H9 (cell line): ENCODE measurements around the gene ARHGEF2. TPM values are rescaled to one million over a fixed set of nuclear protein-coding genes. Genes with fewer than 3 reads are reported as not detected.

Experiments used
- DNase-seq: peaks from one replicate; pipeline ENCODE4 v3.0.0-alpha.2; 2017
- H2AFZ ChIP-seq: one replicate; pipeline ENCODE4 v1.6.1; 2013; ENCODE audit warnings: mild to moderate bottlenecking, low read length, control low read depth, moderate library complexity
- H2AK5ac ChIP-seq: 2 replicates; pipeline ENCODE4 v1.6.1; 2013; ENCODE audit warnings: low read length, control low read depth, mixed read lengths; ENCODE audit not compliant: insufficient read length
- H2BK120ac ChIP-seq: one replicate; pipeline ENCODE4 v1.6.1; 2013; ENCODE audit warnings: low read depth, mild to moderate bottlenecking, low read length, control low read depth, inconsistent platforms; ENCODE audit not compliant: poor library complexity, severe bottlenecking
- H2BK12ac ChIP-seq: 2 replicates; pipeline ENCODE4 v1.6.1; 2013; ENCODE audit warnings: low read length, control low read depth, mixed read lengths, low read depth; ENCODE audit not compliant: insufficient read length
- H2BK15ac ChIP-seq: 2 replicates; pipeline ENCODE4 v1.6.1; 2013; ENCODE audit warnings: low read depth, low read length, control low read depth
- H2BK20ac ChIP-seq: one replicate; pipeline ENCODE4 v1.6.1; 2013; ENCODE audit warnings: low read depth, mild to moderate bottlenecking, low read length, control low read depth, inconsistent platforms; ENCODE audit not compliant: poor library complexity, severe bottlenecking
- H2BK5ac ChIP-seq: 2 replicates; pipeline ENCODE4 v1.6.1; 2013; ENCODE audit warnings: low read length, control low read depth, mixed read lengths; ENCODE audit not compliant: insufficient read length
- H3K14ac ChIP-seq: 2 replicates; pipeline ENCODE4 v1.6.1; 2013; ENCODE audit warnings: low read length, control low read depth; ENCODE audit not compliant: insufficient read depth
- H3K18ac ChIP-seq: 2 replicates; pipeline ENCODE4 v1.6.1; 2013; ENCODE audit warnings: low read depth, mild to moderate bottlenecking, mixed read lengths, low read length, control low read depth; ENCODE audit not compliant: insufficient read length
- H3K23ac ChIP-seq: 2 replicates; pipeline ENCODE4 v1.6.1; 2013; ENCODE audit warnings: low read length, control low read depth, mixed read lengths, low read depth; ENCODE audit not compliant: insufficient read length
- H3K23me2 ChIP-seq: 2 replicates; pipeline ENCODE4 v1.6.1; 2013; ENCODE audit warnings: low read depth, mild to moderate bottlenecking, mixed read lengths, low read length, control low read depth; ENCODE audit not compliant: insufficient read length, poor library complexity, severe bottlenecking
- H3K27ac ChIP-seq: 2 replicates; pipeline ENCODE4 v1.5.1; 2013; ENCODE audit warnings: low read length, control low read depth, mixed read lengths, low read depth; ENCODE audit not compliant: insufficient read length
- H3K27me3 ChIP-seq: 2 replicates; pipeline ENCODE4 v1.6.1; 2013; ENCODE audit warnings: low read length, control low read depth, inconsistent platforms; ENCODE audit not compliant: insufficient read depth
- H3K4ac ChIP-seq: 2 replicates; pipeline ENCODE4 v1.6.1; 2013; ENCODE audit warnings: low read depth, mild to moderate bottlenecking, control low read depth, inconsistent platforms, low read length, moderate library complexity
- H3K4me1 ChIP-seq: 2 replicates; pipeline ENCODE4 v1.6.1; 2013; ENCODE audit warnings: low read length, control low read depth, inconsistent platforms; ENCODE audit not compliant: insufficient read depth
- H3K4me2 ChIP-seq: 2 replicates; pipeline ENCODE4 v1.6.1; 2013; ENCODE audit warnings: low read length, control low read depth, mixed read lengths; ENCODE audit not compliant: insufficient read length, insufficient read depth
- H3K56ac ChIP-seq: 2 replicates; pipeline ENCODE4 v1.6.1; 2013; ENCODE audit warnings: low read depth, mild to moderate bottlenecking, mixed read lengths, low read length, control low read depth; ENCODE audit not compliant: insufficient read length
- H3K79me1 ChIP-seq: 2 replicates; pipeline ENCODE4 v1.6.1; 2013; ENCODE audit warnings: low read depth, mild to moderate bottlenecking, moderate library complexity, low read length, control low read depth, inconsistent platforms; ENCODE audit not compliant: insufficient read depth, poor library complexity, severe bottlenecking
- H3K79me2 ChIP-seq: 2 replicates; pipeline ENCODE4 v1.6.1; 2013; ENCODE audit warnings: low read length, control low read depth, inconsistent platforms; ENCODE audit not compliant: insufficient read depth
- H3K9ac ChIP-seq: 2 replicates; pipeline ENCODE4 v1.6.1; 2013; ENCODE audit warnings: low read length, control low read depth, mixed read lengths; ENCODE audit not compliant: insufficient read length; ENCODE audit errors: extremely low read depth
- H3K9me3 ChIP-seq: one replicate; pipeline ENCODE4 v1.6.1; 2013; ENCODE audit warnings: low read depth, low read length, inconsistent platforms; ENCODE audit not compliant: control insufficient read depth
- H3T11ph ChIP-seq: one replicate; pipeline ENCODE4 v1.6.1; 2013; ENCODE audit warnings: mild to moderate bottlenecking, low read length, control low read depth, inconsistent platforms
- H4K20me1 ChIP-seq: one replicate; pipeline ENCODE4 v1.6.1; 2013; ENCODE audit not compliant: control insufficient read depth, insufficient read length, insufficient read depth
- H4K5ac ChIP-seq: 2 replicates; pipeline ENCODE4 v1.6.1; 2013; ENCODE audit warnings: low read depth, mild to moderate bottlenecking, mixed read lengths, low read length, control low read depth; ENCODE audit not compliant: insufficient read length
- H4K8ac ChIP-seq: replicated peaks from 2 replicates; pipeline ENCODE4 v1.6.1; 2013; ENCODE audit warnings: low read length, control low read depth, mixed read lengths, low read depth; ENCODE audit not compliant: insufficient read length
- H4K91ac ChIP-seq: 2 replicates; pipeline ENCODE4 v1.6.1; 2013; ENCODE audit warnings: low read depth, mild to moderate bottlenecking, moderate library complexity, mixed read lengths, low read length, control low read depth; ENCODE audit not compliant: insufficient read length
- H3K27ac Mint-ChIP-seq, 3 experiments: 2 replicates in 2 of 3; 3 replicates in 1 of 3; pipeline ENCODE4 v1.8.0; 2020 to 2021; ENCODE audit warnings: mixed read lengths in 3 of 3, mild to moderate bottlenecking in 1 of 3, moderate library complexity in 1 of 3
- H3K27me3 Mint-ChIP-seq: 2 replicates; pipeline ENCODE4 v1.8.0; 2021; ENCODE audit warnings: low read depth, mild to moderate bottlenecking, moderate library complexity, mixed read lengths
- H3K36me3 Mint-ChIP-seq, 3 experiments: 2 replicates in 2 of 3; 3 replicates in 1 of 3; pipeline ENCODE4 v1.8.0; 2020 to 2021; ENCODE audit warnings: low read depth in 3 of 3, mixed read lengths in 3 of 3; ENCODE audit not compliant: insufficient read depth in 1 of 3
- H3K4me1 Mint-ChIP-seq, 2 experiments: 2 replicates each; pipeline ENCODE4 v1.8.0; 2020; ENCODE audit warnings: mixed read lengths in 2 of 2
- H3K4me3 Mint-ChIP-seq, 2 experiments: 2 replicates in 1 of 2; 3 replicates in 1 of 2; pipeline ENCODE4 v1.8.0; 2020 to 2021; ENCODE audit warnings: mild to moderate bottlenecking in 2 of 2, mixed read lengths in 2 of 2, moderate library complexity in 1 of 2
- H3K9me3 Mint-ChIP-seq, 2 experiments: 2 replicates in 1 of 2; 3 replicates in 1 of 2; pipeline ENCODE4 v1.8.0; 2020; ENCODE audit warnings: mild to moderate bottlenecking in 2 of 2, mixed read lengths in 2 of 2, moderate library complexity in 1 of 2
- WGBS: extraction: QIAGEN DNeasy Blood & Tissue Kit; methylation state at CpG from one replicate; pipeline ENCODE4 v1.1.7; 2013; ENCODE audit warnings: missing lambda C conversion rate, low lambda C conversion rate, mixed read lengths; ENCODE audit not compliant: insufficient read length; ENCODE audit errors: extremely low coverage; 5-methylcytosine and 5-hydroxymethylcytosine counted together
- total RNA-seq: library from RNA; stranded (reverse); gene quantifications from 2 replicates; pipeline ENCODE4 v1.2.1, GENCODE V29; 2021
- TF ChIP-seq, protein P1 (sequence below): fragments of 200-600 bp; sonication (generic); conservative IDR thresholded peaks from 3 replicates; pipeline ENCODE4 v1.8.0; 2021; ENCODE audit warnings: antibody characterized with exemption, mild to moderate bottlenecking

ARHGEF2 gene
- total RNA-seq, 1 experiment from 2014 or later: 111 TPM

DNA sequence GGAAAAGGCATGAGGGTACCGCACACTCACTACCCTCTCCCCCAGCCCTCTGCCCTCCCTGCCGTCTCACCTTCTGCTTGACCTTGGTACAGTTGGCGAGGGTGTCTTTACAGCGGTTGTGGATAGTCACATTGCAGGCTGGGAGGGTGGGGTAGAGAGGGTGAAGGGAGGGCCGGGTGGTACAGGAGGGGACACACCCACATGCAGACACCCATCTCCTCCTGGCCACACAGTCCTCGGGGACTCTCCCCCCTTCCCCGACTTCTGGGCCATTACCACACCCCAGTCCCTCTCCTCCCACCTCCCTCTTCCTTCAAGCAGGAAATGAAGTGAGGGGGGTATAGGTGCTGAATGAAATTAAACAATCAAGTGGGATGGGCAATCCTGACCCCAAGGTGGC, 11.6 kb downstream of the ARHGEF2 start:
- H2AK5ac ChIP-seq: no peak overlapping the region
- no peak for DNase-seq
- H3K27me3 Mint-ChIP-seq: no peaks in the 10 kb centered on the region
- peak overlapping the region; percentile 83 to 96 (median 87); a peak in 5 of 7 replicates for H3K27ac Mint-ChIP-seq
- H3K14ac ChIP-seq: no peak overlapping the region
- no peak overlapping the region for H4K8ac ChIP-seq
- no peak overlapping the region for H3K18ac ChIP-seq
- H3K23me2 ChIP-seq: no peaks in the 10 kb centered on the region
- H3K4me1 ChIP-seq: peaks cover 18% of the 10 kb centered on the region
- no peak overlapping the region for H3K4me2 ChIP-seq
- no peak overlapping the region for H3T11ph ChIP-seq
- H4K20me1 ChIP-seq: peaks cover 3% of the 10 kb centered on the region
- H3K79me2 ChIP-seq: peaks cover 5% of the 10 kb centered on the region
- H3K27me3 ChIP-seq: no peaks in the 10 kb centered on the region
- H2BK20ac ChIP-seq: no peak overlapping the region
- peaks cover 37 to 51% of the 10 kb centered on the region in 2 experiments for H3K4me1 Mint-ChIP-seq
- H2BK120ac ChIP-seq: no peak overlapping the region
- no peaks in the 10 kb centered on the region for H3K79me1 ChIP-seq
- H2BK5ac ChIP-seq: no peak overlapping the region
- H4K5ac ChIP-seq: no peak overlapping the region
- H3K9me3 Mint-ChIP-seq: no peaks in the 10 kb centered on the region
- H4K91ac ChIP-seq: no peak overlapping the region
- H3K9me3 ChIP-seq: no peaks in the 10 kb centered on the region
- no peak overlapping the region for H3K23ac ChIP-seq
- TF ChIP-seq, protein P1, sequence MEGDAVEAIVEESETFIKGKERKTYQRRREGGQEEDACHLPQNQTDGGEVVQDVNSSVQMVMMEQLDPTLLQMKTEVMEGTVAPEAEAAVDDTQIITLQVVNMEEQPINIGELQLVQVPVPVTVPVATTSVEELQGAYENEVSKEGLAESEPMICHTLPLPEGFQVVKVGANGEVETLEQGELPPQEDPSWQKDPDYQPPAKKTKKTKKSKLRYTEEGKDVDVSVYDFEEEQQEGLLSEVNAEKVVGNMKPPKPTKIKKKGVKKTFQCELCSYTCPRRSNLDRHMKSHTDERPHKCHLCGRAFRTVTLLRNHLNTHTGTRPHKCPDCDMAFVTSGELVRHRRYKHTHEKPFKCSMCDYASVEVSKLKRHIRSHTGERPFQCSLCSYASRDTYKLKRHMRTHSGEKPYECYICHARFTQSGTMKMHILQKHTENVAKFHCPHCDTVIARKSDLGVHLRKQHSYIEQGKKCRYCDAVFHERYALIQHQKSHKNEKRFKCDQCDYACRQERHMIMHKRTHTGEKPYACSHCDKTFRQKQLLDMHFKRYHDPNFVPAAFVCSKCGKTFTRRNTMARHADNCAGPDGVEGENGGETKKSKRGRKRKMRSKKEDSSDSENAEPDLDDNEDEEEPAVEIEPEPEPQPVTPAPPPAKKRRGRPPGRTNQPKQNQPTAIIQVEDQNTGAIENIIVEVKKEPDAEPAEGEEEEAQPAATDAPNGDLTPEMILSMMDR: no peak
- no CpG with 5 or more reads among the region's 7 CpGs for WGBS
- no peak overlapping the region for H3K56ac ChIP-seq
- no peak overlapping the region for H2AFZ ChIP-seq
- no peak overlapping the region for H3K9ac ChIP-seq
- H3K36me3 Mint-ChIP-seq: peaks cover 43 to 77% (median 76%) of the 10 kb centered on the region in 3 experiments
- no peak overlapping the region for H2BK12ac ChIP-seq
- no peak overlapping the region for H3K27ac ChIP-seq
- H3K4ac ChIP-seq: no peak overlapping the region
- H3K4me3 Mint-ChIP-seq: no peak overlapping the region
- no peak overlapping the region for H2BK15ac ChIP-seq
